Gastrocnemius medialis (tissue), 4 donors: Measurements from ENCODE around the gene HSD17B14. TPM values are rescaled to one million over a fixed set of nuclear protein-coding genes. Genes with fewer than 3 reads are reported as not detected.

Experiments used
- ATAC-seq, 2 donors: fragments of 150-250 bp; one replicate each; pipeline ENCODE4 v1.9.1; 2016
- DNase-seq, 2 donors: peaks; one replicate each; pipeline ENCODE4 v3.0.0-alpha.2; 2019
- H3K27ac ChIP-seq, 4 donors: fragments of 200-600 bp; sonication (generic); 1 replicate in 1 of 4; 2 replicates in 3 of 4; pipeline ENCODE4 v1.5.1; 2016 to 2018; ENCODE audit warnings: mild to moderate bottlenecking in 2 of 4, moderate library complexity in 1 of 4
- H3K27me3 ChIP-seq, 3 donors: fragments of 200-600 bp; sonication (generic) in 2 of 3; 1 replicate in 1 of 3; 2 replicates in 2 of 3; pipeline versions ENCODE4 v1.5.1 to v1.6.0; 2016 to 2019; ENCODE audit warnings: mild to moderate bottlenecking in 1 of 3, moderate library complexity in 1 of 3
- H3K36me3 ChIP-seq, 2 donors: fragments of 200-600 bp; sonication (generic) in 1 of 2; one replicate each; pipeline ENCODE4 v1.5.1; 2017 to 2018
- H3K4me1 ChIP-seq, 2 donors: fragments of 200-600 bp; sonication (generic) in 1 of 2; one replicate each; pipeline ENCODE4 v1.5.1; 2016 to 2017; ENCODE audit warnings: mild to moderate bottlenecking in 2 of 2
- H3K4me3 ChIP-seq, 4 donors: fragments of 200-600 bp; sonication (generic) in 3 of 4; 1 replicate in 1 of 4; 2 replicates in 3 of 4; pipeline ENCODE4 v1.5.1; 2016 to 2019; ENCODE audit warnings: mild to moderate bottlenecking in 2 of 4
- H3K9me3 ChIP-seq, 3 donors: fragments of 200-600 bp; sonication (generic) in 2 of 3; 1 replicate in 1 of 3; 2 replicates in 2 of 3; pipeline ENCODE4 v1.5.1; 2016 to 2019
- CTCF ChIP-seq, 5 experiments: fragments of 450-650 bp in 3 of 5; fragments of 200-600 bp in 2 of 5; sonication (generic) in 2 of 5; IDR thresholded peaks in 4 of 5; conservative IDR thresholded peaks in 1 of 5; 1 replicate in 4 of 5; 2 replicates in 1 of 5; pipeline ENCODE4 v1.5.1; 2016 to 2019; ENCODE audit warnings: antibody characterized with exemption in 5 of 5, mild to moderate bottlenecking in 3 of 5, moderate library complexity in 3 of 5
- POLR2A ChIP-seq, 2 donors: fragments of 450-650 bp; IDR thresholded peaks; one replicate each; pipeline ENCODE4 v1.6.1; 2017; ENCODE audit warnings: antibody characterized with exemption in 2 of 2, mild to moderate bottlenecking in 2 of 2, moderate library complexity in 2 of 2
- in situ Hi-C, 4 donors: fragments of 200-750 bp; cut with MboI; loops; one replicate each; pipeline versions ENCODE4 v1.15.0 to v1.8.0; 2017; ENCODE audit warnings: low sequenced_read_pairs in 4 of 4
- intact Hi-C: fragments of 100-400 bp; cut with DNase I; formaldehyde crosslinking; loops from one replicate; pipeline ENCODE4 v1.15.1; 2023; ENCODE audit warnings: low total_unique reads
- total RNA-seq, 4 donors: library from RNA; depleted of rRNA; stranded (reverse); fragments of >200 nt; gene quantifications; one replicate each; pipeline versions ENCODE4 v1.1.0 to v1.2.3, GENCODE V29; 2016

Gene HSD17B14
- total RNA-seq, 4 donors from 2014 or later, result 1.2 to 1.9 (median 1.7) TPM; not detected in 1

GRCh38 chr19:48779636-48780035 is 56.7 kb downstream of the HSD17B14 start:
- TF ChIP-seq POLR2A (IDR thresholded peaks at IDR 0.05) (no peak), CTCF (IDR thresholded peaks at IDR 0.05 in 4 of 5, conservative IDR thresholded peaks at IDR 0.05 in 1 of 5) (no peak)

GRCh38 chr19:48777720-48778119 is 58.6 kb downstream of the HSD17B14 start:
- intact Hi-C loops, result no loop called here
- H3K36me3 ChIP-seq, result no peaks in the 10 kb centered on the region
- DNase-seq (no peak), ATAC-seq (no peak)
- peaks cover 11 to 16% of the 10 kb centered on the region in 2 donors for H3K4me1 ChIP-seq
- H3K27ac ChIP-seq, result no peak overlapping the region
- in situ Hi-C loops, result no loop called here
- no peak overlapping the region for H3K4me3 ChIP-seq
- H3K9me3 ChIP-seq, result no peaks in the 10 kb centered on the region
- no peak for TF ChIP-seq POLR2A (IDR thresholded peaks at IDR 0.05)
- TF ChIP-seq CTCF (IDR thresholded peaks at IDR 0.05 in 4 of 5, conservative IDR thresholded peaks at IDR 0.05 in 1 of 5), result no peak
- no peaks in the 10 kb centered on the region for H3K27me3 ChIP-seq

More at GRCh38 chr19:48779636-48780035, 56.7 kb downstream of the HSD17B14 start:
- in situ Hi-C loops (loop anchor here in 1 of 4 donors (10.0 kb wide), 1 partner anchor 195 kb away; no protein-coding TSS in a partner anchor), intact Hi-C loops (no loop called here)
- Histone ChIP-seq H3K4me3 (no peak overlapping the region), H3K36me3 (no peaks in the 10 kb centered on the region), H3K27ac (peak overlapping the region in 2 of 4 donors; percentile 80 to 84), H3K9me3 (no peaks in the 10 kb centered on the region), H3K4me1 (peaks cover 5% of the 10 kb centered on the region in 2 donors), H3K27me3 (no peaks in the 10 kb centered on the region)
- no peak for DNase-seq
- ATAC-seq, result no peak

GRCh38 chr19:48777139-48777538 is 59.2 kb downstream of the HSD17B14 start:
- no peak for DNase-seq
- peaks cover 10 to 16% of the 10 kb centered on the region in 2 donors for H3K4me1 ChIP-seq
- H3K9me3 ChIP-seq, result no peaks in the 10 kb centered on the region
- H3K36me3 ChIP-seq, result no peaks in the 10 kb centered on the region
- ATAC-seq, result no peak
- no peaks in the 10 kb centered on the region for H3K27me3 ChIP-seq
- in situ Hi-C loops, result no loop called here
- TF ChIP-seq CTCF (IDR thresholded peaks at IDR 0.05 in 4 of 5, conservative IDR thresholded peaks at IDR 0.05 in 1 of 5) (no peak), POLR2A (IDR thresholded peaks at IDR 0.05) (no peak)
- H3K27ac ChIP-seq, result no peak overlapping the region
- intact Hi-C loops, result no loop called here
- no peak overlapping the region for H3K4me3 ChIP-seq

GRCh38 chr19:48772503-48772953 is 63.8 kb downstream of the HSD17B14 start:
- H3K27ac ChIP-seq, result peak overlapping the region; percentile 88 to 96 (median 92)
- TF ChIP-seq CTCF (IDR thresholded peaks at IDR 0.05 in 4 of 5, conservative IDR thresholded peaks at IDR 0.05 in 1 of 5) (no peak), POLR2A (IDR thresholded peaks at IDR 0.05) (no peak)
- in situ Hi-C loops (no loop called here), intact Hi-C loops (loop anchor here (2.0 kb wide), 1 partner anchor 46 kb away; no protein-coding TSS in a partner anchor)
- DNase-seq (peak; percentile 95 to 97), ATAC-seq (peak; percentile 88 to 90)
- H3K4me3 ChIP-seq, result no peak overlapping the region
- no peaks in the 10 kb centered on the region for H3K36me3 ChIP-seq
- H3K4me1 ChIP-seq, result peaks cover 26 to 27% of the 10 kb centered on the region in 2 donors
- no peaks in the 10 kb centered on the region for H3K27me3 ChIP-seq
- no peaks in the 10 kb centered on the region for H3K9me3 ChIP-seq
